Measurements from ENCODE around the gene CHST8. TPM values are rescaled to one million over a fixed set of nuclear protein-coding genes. Genes with fewer than 3 reads are reported as not detected.
"Not testable (repeated sequence)": the region's sequence is repeated elsewhere in the genome, so short reads cannot be mapped to it uniquely, and the experiment has no call there.

Gene CHST8
- total RNA-seq, 1 donor from 2014 or later, result not detected

DNA sequence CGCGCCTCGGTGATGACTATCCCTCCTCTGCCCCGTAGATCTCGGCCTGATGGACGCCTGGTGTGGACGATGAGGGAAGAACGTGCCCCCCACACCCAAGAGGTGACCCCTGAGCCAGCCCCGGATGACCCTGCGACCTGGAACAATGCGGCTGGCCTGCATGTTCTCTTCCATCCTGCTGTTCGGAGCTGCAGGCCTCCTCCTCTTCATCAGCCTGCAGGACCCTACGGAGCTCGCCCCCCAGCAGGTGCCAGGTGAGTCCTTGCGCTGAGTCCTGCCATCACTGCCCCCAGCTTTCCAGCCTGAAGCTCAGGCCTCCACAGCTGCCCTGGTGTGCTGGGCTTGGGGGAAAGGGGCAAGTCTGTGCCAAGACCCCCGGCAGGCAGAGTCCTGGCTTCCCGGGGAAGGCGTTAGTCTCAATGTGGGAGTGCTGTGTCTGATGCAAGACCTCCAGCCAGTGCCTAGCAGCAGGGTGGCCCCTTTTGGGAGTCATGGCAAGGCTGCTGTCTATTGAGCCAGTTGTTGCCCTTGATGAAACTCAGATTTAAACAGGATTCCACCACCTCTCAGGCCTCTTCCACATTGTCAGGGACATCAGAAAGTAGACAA is 67.5 kb downstream of the CHST8 start:
- no peak for DNase-seq (ENCODE audit: low read depth)

DNA sequence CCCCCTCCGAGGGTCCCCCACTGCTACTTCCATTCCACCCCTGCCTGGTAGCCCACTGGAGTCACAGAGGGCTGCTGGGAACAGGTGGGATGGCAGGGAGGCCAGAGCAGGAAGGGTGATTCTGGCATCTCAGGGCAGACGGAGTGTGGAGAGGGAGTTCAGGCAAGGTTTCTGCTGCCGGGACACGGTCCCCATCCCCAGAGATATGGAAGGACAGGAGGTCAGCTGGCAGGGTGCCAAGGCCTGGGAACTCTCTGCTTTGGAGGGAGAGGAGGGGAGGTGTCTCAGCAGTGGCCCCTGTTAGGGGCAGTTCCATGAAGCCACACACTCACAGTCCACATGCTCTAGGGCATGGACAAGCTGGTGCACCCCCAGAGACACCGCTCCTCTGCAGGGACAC is 68.1 kb downstream of the CHST8 start:
- no peak for DNase-seq (ENCODE audit: low read depth)

DNA sequence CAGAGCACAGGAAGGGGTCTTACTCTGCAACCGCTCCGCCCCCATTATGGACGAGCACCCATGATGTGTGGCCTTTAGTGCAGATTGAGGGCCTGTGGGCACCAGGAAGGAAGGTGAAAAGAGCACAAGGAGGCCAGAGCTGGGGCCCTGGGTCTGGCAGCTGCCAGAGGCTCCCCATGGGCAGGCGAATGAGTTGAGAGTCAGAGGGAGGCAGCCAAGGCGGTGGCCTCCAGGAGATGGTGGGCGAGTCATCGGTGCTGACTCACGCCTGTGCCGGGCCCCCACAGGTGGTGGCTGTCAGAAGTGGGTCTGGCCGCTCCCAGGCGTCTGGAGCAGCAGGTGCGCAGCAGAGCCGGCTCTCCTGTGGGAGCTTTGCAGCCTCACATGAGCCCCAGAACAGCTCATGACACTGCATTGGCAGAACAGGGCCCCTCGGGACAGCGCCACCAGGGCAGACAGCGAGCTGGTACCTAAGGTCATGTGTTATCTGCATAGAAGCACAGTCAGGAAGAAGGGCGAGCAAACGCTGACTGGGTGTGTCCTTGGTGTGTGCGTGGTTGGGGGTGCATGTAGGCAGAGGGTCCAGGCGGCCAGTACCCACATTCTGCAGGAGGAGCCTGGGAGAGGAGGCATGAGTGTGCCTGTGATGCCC is 68.8 kb downstream of the CHST8 start:
- no peak for DNase-seq (ENCODE audit: low read depth)

DNA sequence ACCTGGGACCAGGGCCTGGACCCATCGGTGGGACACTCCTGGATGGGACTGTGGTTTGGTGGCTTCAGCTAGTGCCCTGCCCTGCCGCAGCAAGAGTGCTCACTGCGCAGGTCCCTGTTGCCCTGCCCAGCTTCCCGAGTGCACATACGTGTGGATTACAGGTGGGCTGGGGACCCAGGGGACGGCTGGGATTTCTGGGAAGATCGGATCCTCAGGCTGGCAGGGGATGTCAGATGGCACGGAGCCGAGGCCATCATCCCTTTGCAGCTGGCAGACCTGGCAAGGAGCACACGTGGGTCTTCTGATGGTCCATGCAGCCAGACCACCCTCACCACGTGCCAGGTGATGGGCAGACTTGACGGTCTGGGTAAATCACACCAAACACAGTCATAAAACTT is 69.3 kb downstream of the CHST8 start:
- no peak for DNase-seq (ENCODE audit: low read depth)

DNA sequence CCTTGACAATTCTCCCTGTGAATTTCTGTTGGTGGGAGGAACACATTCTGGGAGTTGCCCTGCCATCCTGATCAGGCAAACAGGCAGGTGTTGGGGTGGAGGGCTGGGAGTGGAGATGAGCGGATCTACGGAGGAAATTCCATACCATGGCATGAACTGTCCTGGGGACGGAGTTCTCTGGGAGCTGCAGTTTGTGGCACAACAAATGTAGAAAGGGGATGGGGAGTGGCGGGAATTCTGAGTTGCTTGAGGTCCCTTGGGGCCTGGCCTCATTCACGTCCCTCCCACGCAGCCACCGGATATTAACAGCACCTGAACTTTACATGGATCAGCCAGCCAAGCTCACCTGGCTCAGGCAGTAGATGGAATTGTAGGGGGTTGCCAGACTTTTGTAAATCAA is 70.0 kb downstream of the CHST8 start:
- DNase-seq (ENCODE audit: low read depth), result no peak

DNA sequence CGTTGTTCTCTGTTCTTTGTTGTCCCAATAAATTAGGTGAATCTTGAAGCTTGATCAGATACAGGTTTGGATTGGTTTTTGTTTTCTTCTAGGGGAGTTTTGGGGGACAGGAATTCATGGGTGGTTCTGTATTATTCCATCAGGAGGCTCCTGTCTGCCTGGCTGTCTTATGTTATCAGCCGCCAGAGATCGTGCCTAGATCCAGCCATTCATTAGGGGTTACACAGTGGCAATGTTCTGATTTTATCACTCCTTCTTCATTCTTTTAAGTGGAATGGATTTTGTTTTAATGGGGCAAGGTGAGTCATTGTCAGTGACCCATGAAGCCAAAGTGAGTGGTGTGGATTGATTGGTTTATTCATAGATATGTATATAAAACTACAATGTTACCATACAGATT is 71.9 kb downstream of the CHST8 start:
- DNase-seq (ENCODE audit: low read depth), result no peak

DNA sequence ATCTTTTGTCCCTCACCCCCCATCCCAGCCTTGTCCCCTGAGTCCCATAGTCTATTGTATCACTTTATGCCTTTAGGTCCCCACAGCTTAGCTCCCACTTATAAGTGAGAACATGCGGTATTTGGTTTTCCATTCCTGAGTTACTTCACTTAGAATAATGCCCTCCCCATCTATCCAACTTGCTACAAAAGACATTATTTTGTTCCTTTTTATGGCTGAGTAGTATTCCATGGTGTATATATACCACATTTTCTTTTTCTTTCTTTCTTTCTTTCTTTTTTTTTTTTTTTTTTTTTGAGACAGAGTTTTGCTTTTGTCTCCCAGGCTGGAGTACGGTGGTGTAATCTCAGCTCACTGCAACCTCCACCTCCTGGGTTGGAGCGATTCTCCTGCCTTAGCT is 73.8 kb downstream of the CHST8 start:
- DNase-seq (ENCODE audit: low read depth), result not testable (repeated sequence)

DNA sequence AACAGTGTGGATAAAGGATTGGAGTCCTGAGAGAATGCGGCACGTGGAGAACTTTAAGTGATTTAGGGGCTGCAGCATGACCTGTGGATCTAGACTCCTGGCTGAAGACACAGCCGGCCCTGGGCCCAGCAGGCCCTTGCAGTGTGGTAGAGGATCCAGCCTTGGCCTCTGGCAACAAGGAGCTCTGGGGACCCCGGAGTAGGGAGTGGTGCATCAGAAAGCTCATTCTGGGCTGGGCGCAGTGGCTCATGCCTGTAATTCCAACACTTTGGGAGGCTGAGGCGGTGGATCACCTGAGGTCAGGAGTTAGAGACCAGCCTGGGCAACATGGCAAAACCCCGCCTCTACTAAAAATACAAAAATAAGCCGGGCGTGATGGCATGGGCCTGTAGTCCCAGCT is 76.0 kb downstream of the CHST8 start:
- DNase-seq (ENCODE audit: low read depth), result no peak

DNA sequence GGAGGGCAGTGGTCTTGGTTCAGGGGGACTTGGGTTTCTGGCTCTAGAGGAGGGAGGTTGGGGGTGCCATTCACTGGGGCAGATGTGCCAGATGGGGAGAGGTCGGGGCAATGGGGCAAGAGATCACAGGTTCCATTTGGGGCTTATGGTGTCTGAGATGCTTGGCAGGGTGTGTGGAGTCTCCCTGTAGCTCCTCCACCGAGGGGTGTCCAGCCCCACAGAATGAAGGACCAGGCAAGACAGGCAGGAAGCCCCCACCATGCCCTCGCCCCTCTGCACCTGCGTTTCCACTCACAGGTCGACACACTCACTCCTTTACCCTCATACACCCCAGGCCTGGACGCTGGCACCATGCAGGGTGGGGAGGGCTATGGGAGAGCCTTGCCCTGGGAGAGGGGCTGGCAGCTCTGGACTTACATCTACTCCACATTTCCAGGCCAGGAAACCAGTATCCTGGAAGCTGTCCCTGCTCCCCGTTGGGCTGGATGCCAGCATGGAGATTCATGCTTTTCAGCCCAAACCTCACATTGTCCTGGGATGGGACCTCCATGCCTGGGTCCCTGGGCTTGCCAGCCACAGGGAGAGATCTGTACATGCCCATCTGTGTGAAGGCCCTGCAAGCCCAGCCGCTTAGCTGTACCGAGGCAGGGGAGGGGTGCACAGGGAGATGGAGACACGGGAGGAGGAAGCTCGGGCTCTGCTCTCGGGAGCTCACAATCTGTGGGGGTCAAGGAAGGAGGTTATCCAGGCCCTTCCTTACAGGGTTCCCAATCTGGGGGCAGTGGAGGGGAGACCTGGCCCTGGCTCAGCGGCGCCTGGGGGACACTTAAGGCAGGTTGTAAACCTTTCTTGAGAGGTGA is 77.1 kb downstream of the CHST8 start:
- DNase-seq (ENCODE audit: low read depth), result no peak

DNA sequence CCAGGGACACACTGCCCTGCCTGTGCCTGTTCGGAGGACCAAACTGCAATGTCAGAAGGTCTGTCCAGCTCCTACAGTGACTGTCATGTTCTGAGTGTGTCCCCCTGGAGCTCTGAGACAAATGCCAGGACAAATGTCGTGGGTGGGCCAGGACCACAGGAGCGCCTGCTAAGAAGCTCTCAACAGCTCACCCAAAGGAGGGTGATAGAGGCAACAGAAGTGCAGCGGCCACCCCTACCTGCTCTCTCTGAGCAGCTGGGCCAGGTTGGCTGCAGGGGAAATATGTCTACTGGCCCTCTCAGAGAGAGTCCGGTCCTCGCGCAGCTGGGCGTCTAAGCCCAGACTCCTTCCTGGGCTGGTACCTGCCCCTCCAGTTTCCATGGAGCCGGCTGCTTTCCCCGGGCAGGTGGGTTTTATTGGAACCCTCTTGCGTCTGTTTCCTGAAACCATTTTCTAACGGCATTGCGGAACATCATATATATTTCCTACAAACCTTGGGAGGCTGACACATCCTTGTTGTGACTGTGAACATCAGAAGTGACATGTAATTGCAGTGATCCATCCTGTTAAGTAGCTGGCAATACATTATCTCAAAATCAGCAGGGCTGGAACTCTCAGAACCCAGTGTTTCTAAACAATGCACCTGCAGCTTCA is 78.1 kb downstream of the CHST8 start:
- no peak for DNase-seq (ENCODE audit: low read depth)

DNA sequence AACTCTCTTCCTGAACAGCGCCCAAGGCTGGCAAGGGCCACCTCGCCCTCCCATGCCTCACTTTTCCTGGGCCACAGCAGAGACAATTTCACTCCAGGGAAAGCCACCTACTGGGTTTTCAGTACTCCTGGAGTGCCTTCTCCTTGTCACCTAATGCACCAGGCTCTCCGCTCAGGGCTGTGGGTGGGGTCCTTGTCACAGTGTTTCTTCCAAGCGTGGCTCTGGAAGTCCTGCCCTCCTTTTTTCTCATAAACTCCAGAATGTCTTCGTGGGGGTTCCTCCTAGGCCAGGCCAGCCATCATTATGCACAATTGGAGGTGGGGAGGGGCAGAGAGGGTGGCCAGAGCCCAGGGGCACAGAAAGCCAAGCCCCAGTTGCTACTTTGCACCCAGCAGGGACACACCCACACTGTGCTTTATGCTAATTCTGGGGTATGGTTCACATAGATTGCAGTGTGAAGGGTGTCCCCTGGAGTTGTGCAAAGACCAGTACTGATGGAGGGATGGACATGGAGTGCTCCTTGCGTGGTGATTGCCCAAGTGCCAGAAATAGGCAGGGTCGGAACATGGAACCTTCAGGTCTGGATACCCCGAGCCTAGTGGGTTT is 78.8 kb downstream of the CHST8 start:
- no peak for DNase-seq (ENCODE audit: low read depth)

DNA sequence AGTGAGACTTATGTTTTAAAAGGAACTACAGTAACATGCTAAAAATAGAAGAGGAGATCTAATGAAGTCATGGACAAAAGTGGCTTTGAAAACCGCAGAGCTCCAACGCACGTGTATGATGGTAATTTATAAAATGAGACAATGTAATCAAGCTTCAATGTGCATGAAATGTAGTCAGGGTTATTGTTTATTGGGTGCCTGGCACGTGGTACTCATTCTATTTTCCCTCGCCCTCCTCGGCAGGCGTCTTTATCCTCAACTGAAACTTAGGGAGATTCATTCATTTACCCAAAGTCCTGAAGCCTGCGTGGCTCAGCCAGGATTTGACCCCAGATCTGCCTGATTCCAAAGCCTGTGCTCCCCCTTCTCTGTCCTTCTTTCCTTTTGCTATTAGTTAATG is 79.8 kb downstream of the CHST8 start:
- no peak for DNase-seq (ENCODE audit: low read depth)

DNA sequence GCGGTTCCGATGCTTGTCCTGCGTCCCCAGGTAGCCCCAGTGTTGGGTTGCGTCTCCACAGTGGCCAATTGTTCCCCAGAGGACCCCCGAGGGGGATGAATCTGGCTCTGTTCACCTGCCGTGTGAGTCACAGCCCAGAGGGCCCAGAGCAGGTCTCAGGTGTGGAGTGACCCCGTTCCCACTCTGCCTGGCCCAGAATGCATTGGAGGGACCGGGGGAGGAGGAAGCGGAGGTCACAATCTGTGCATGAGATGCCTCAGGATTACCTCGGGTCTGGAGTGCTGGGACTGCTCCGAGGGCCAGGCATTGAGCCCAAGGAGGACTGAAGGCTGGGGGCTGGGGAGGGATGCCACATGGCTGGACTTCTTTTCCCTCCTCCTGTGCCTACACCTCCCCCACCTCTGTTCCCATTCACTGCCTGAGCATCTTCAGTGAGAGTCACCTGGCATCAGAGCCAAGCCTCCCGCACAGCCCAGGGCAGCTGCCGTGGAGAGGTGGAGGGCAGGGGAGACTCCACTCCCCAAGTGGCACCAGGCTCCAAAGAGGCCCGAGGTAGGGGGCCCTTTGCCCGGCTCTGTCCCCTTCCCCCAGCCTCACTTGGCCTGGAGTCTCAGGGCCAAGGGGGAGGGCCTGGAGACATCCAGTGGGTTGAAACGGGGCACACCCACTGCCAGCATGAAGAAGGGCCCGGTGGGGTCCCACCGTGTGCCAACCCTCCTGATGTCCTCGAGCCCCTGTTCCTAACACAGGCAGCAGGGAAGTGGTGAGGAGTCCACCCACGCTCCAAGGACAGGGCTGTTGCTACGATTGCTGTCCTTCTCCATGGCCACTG is 81.1 kb downstream of the CHST8 start:
- DNase-seq (ENCODE audit: low read depth), result no peak

DNA sequence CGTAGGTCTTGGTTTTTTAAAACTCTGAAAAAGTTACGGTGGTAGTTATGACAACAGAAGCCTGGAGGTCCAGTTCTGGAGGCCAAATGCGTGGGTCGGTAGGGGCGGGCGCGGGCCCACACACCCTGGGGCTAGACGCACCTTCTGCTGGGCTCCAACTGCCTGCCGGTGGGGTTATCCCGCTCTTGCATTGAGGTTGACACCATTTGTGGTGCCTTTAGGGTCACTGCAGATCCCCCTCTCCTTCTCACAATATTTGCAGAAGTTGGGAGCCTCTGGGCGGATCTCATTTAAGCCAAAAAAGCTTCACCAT is 81.6 kb downstream of the CHST8 start:
- no peak for DNase-seq (ENCODE audit: low read depth)

DNA sequence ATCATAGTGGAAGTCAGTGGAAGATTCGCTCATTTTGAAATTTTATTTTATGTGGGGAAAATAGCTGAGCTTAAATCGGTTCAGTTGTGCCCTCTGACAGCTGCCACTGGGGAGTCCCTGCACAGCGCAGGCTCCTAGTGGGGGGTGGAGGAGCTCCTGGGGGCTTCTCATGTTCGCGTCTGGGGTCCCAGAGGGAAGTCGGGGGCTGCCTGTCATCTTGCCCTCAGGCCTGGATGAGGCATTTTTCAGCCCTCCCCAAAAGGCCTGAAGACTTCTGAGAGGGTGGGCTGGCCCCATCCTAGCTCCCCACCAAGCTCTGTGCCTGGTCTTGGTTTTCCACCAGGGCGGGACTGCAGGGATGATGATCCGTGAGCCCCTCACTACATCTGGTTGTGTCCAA is 82.1 kb downstream of the CHST8 start:
- no peak for DNase-seq (ENCODE audit: low read depth)

DNA sequence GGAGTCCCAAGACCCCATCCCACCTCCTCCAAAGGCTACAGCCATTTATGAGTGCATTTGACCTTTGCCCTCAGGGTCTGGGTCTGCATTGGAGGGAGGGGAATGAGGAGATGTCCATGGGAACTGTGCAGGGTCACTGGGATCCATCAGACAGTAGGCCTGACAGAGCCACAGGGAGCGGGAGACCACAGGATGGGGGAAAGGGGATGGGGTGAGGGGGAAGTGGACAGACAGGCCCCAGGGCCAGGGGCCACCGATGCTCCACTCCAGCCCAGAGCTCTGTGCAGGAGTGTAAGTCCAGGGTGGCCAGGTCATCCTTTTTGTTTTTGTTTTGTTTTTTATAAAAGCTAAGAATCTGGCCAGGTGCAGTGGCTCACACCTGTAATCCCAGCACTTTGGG is 82.5 kb downstream of the CHST8 start:
- no peak for DNase-seq (ENCODE audit: low read depth)

DNA sequence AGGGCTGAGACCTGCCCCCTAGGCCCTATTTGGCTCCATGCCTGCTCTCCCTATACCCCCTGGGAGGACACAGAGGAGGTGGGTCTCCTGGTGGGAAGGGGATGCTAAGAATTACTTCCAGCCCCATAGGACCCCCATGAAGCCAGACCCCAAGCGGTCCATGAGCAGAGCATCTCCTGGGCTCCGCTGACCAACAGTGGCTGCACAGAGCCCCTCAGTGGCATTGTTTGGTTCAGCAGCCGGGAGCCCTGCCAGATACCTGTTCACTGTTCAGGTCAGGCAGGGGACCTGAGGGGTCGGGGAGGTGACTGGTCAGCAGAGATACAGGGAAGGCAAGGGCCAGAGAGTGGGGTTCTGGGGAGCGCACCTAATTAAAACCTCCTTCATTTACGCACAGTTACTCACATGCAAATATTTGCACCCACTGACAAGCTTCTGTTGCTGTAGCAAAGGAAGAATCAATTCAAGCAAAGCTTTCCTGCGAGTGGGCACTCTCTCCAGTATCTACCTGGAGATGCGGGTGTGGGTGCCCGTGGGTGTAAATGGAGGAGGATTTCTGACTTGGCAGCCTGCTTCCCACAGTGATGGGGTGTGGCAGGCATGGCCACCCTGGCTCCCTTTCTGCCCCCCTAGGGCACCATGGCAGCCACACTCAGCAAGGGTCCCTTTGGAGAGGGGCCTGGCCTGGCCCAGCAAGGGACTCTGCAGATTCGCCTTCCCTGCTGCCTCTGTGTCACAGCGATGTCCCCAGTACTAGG is 83.5 kb downstream of the CHST8 start:
- no peak for DNase-seq (ENCODE audit: low read depth)

DNA sequence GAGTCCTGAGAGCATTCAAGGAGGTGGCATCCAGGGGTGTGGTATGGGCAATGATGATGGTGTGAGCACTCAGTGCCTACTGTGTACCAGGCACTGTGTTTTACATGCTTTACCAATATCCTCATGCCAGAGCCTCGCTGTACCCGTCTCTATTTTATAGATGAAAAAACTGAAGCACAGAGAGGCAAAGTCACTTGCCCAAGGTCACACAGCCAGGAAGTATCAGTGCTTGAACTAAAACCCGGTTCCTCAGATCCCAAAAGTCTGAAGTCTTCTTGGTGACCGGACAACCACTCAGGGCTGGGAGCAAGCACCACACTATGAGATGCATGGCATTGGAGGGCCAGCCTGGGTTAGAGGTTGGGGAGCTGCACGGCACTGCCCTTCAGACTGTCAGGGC is 84.1 kb downstream of the CHST8 start:
- no peak for DNase-seq (ENCODE audit: low read depth)

DNA sequence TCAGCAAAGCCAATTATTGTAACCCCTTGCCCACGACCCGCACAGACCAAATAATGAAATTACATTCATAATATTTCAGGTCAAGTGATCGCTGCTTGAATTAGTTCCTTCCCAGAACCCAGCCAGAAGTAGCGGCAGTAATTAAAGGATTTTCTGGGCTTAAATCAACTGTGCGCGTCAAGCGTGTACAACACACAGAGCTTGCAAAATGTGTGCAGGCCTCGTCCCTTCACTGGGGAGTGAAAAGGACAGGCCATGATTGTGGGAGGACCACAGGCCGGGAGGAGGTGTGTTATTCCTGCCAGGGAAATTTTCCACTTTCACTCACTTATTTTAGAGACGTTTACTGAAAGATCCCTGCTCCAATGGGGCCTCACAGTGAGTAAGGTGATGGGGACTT is 84.9 kb downstream of the CHST8 start:
- DNase-seq (ENCODE audit: low read depth), result no peak

DNA sequence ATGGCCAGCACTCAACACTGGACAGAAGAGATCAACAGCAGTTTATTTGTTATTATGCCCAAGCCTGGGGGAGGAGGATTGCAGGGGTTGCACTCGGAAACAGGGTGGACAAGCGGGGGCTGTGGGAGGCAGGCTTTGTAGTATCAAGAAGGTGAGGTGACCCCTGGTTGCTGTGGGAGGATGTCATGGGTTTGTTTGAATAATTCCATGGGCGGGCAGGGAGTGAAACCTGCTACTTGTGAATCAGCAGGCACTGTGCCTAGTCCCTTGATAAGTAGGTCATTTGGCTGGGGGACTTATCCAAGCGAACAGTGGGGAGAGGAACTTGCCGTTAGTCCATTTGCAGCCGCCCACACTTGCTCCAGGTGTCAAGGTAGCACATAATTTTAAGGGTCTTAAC is 90.5 kb downstream of the CHST8 start:
- DNase-seq (ENCODE audit: low read depth), result no peak

DNA sequence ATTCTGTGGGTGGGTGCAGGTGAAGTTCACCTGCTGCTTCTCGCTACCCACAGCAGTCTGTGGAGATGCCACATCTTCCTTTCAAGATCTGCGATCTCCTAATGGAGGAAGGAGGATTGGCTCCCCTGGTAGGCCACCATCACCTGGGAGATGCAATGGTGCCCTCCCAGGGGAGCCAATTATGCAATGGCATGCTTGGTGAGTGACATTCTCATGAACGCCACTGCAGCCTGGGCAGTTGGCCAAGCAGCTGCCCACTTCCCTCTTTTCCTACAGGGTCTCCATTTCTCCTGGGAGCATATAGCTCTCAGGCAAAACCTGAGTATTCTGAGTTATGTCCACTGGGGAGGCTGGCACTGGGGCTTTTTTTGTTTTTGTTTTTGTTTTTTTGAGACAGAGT is 91.4 kb downstream of the CHST8 start:
- no peak for DNase-seq (ENCODE audit: low read depth)
